Measurements from ENCODE around the gene CFAP97D2. TPM values are rescaled to one million over a fixed set of nuclear protein-coding genes. Genes with fewer than 3 reads are reported as not detected.

CFAP97D2 gene
- polyA plus RNA-seq, 1 of the 3 experiments (the other 2 are of a cell fraction), result not detected

DNA sequence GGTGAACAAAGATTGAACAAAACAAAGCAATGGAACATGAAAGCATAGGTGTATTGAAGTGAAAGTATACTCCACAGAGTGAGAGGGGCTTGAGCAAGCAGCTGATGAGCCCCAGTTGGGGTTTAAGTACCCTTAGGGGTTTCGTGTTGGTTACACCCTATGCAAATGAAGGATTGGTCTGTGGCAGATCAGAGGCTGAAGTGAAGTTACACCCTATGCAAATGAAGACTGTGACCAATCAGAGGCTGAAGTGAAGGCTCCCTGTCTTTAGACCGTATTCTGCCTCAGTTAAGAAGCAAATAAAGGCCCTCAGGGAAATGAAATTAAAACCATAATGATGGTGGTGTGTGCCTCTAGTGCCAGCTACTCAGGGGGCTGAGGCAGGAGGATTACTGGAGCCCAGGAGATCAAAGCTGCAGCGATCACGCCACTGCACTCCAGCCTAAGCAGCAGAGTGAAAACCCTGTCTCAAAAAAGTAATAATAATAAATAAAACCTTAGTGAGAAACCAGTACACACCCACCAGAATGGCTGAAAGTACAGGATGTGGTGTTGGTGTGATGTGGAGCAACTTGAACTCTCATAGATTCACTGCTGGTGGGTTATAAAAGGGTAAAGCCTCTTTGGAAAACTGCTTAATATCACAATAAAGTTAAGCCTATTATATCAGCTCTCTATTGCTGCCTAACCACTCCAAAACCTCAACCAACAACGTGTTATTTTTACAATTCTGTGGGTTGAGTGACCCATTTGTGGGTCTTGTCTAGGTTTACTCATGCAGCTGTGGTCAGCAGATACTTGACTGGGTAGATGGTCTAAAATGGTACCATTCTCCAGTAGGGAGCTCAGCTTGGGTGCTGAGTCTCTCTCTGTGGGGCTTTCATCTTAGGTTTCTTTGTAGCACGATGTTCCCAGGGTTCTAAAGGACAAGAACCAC, 89.6 kb downstream of the CFAP97D2 start:
- Histone ChIP-seq H3K36me3 (replicated peaks in 1 of 2; ENCODE audit: control insufficient read depth in 1 of 2, insufficient read depth in 2 of 2, low read length in 1 of 2) (peaks cover 57 to 87% of the 10 kb centered on the region in 2 experiments), H3K4me2 (no peak overlapping the region), H3K9me2 (no peaks in the 10 kb centered on the region), H3K9ac (no peak overlapping the region), H3K9me3 (no peaks in the 10 kb centered on the region), H3K79me2 (ENCODE audit: insufficient read depth) (peaks cover 8% of the 10 kb centered on the region; the same call in 1 of the 2 replicates), H3F3A (replicated peaks; ENCODE audit: insufficient read depth) (peaks cover 34% of the 10 kb centered on the region), H2AFZ (ENCODE audit: low read depth) (no peak overlapping the region), H3K27ac (ENCODE audit: low read depth in 2 of 2, low read length in 1 of 2) (no peak overlapping the region), H4K20me1 (ENCODE audit: insufficient read depth) (no peaks in the 10 kb centered on the region), H3K4me1 (ENCODE audit: control insufficient read depth in 1 of 2, insufficient read depth in 2 of 2, low read depth in 1 of 2, low read length in 1 of 2) (peaks cover 0 to 23% of the 10 kb centered on the region in 2 experiments; a peak in 2 of 4 replicates), H3K27me3 (ENCODE audit: insufficient read depth) (no peaks in the 10 kb centered on the region), H3K4me3 (ENCODE audit: low read depth in 2 of 2, low read length in 1 of 2) (no peak overlapping the region)
- ChIA-PET POLR2A (no interaction called here), CTCF (interaction anchor here (1.0 kb wide), 1 partner anchor 11 kb away, joined by 3 read pairs; no protein-coding TSS in a partner anchor)
- 96% methylated on average over 6 of the region's 6 CpGs for WGBS (ENCODE audit: low lambda C conversion rate)
- TF ChIP-seq, protein P1, sequence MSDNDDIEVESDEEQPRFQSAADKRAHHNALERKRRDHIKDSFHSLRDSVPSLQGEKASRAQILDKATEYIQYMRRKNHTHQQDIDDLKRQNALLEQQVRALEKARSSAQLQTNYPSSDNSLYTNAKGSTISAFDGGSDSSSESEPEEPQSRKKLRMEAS (IDR thresholded peaks at IDR 0.05; ENCODE audit: low read depth), result no peak
- TF ChIP-seq EP300 (IDR thresholded peaks at IDR 0.05; ENCODE audit: borderline replicate concordance in 1 of 2, low read depth in 1 of 2, low read length in 1 of 2), result no peak
- no peak for TF ChIP-seq MEF2A (IDR thresholded peaks at IDR 0.05; ENCODE audit: borderline replicate concordance, low read depth)
- TF ChIP-seq SMC3 (IDR thresholded peaks at IDR 0.05; ENCODE audit: low read depth, low read length), result no peak
- TF ChIP-seq RFX5 (IDR thresholded peaks at IDR 0.05; ENCODE audit: low read length), result no peak
- no peak for TF ChIP-seq ELF1 (IDR thresholded peaks at IDR 0.05)
- TF ChIP-seq, protein P2, sequence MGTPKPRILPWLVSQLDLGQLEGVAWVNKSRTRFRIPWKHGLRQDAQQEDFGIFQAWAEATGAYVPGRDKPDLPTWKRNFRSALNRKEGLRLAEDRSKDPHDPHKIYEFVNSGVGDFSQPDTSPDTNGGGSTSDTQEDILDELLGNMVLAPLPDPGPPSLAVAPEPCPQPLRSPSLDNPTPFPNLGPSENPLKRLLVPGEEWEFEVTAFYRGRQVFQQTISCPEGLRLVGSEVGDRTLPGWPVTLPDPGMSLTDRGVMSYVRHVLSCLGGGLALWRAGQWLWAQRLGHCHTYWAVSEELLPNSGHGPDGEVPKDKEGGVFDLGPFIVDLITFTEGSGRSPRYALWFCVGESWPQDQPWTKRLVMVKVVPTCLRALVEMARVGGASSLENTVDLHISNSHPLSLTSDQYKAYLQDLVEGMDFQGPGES (IDR thresholded peaks at IDR 0.05; ENCODE audit: low read depth, low read length), result no peak
- TF ChIP-seq, protein P3, sequence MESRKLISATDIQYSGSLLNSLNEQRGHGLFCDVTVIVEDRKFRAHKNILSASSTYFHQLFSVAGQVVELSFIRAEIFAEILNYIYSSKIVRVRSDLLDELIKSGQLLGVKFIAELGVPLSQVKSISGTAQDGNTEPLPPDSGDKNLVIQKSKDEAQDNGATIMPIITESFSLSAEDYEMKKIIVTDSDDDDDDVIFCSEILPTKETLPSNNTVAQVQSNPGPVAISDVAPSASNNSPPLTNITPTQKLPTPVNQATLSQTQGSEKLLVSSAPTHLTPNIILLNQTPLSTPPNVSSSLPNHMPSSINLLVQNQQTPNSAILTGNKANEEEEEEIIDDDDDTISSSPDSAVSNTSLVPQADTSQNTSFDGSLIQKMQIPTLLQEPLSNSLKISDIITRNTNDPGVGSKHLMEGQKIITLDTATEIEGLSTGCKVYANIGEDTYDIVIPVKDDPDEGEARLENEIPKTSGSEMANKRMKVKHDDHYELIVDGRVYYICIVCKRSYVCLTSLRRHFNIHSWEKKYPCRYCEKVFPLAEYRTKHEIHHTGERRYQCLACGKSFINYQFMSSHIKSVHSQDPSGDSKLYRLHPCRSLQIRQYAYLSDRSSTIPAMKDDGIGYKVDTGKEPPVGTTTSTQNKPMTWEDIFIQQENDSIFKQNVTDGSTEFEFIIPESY (IDR thresholded peaks at IDR 0.05; ENCODE audit: borderline replicate concordance, low read depth), result no peak
- TF ChIP-seq SIN3A (IDR thresholded peaks at IDR 0.05; ENCODE audit: borderline replicate concordance, low read depth, low read length), result no peak
- no peak for TF ChIP-seq FOSL2 (IDR thresholded peaks at IDR 0.05; ENCODE audit: borderline replicate concordance, low read depth)
- TF ChIP-seq, protein P4, sequence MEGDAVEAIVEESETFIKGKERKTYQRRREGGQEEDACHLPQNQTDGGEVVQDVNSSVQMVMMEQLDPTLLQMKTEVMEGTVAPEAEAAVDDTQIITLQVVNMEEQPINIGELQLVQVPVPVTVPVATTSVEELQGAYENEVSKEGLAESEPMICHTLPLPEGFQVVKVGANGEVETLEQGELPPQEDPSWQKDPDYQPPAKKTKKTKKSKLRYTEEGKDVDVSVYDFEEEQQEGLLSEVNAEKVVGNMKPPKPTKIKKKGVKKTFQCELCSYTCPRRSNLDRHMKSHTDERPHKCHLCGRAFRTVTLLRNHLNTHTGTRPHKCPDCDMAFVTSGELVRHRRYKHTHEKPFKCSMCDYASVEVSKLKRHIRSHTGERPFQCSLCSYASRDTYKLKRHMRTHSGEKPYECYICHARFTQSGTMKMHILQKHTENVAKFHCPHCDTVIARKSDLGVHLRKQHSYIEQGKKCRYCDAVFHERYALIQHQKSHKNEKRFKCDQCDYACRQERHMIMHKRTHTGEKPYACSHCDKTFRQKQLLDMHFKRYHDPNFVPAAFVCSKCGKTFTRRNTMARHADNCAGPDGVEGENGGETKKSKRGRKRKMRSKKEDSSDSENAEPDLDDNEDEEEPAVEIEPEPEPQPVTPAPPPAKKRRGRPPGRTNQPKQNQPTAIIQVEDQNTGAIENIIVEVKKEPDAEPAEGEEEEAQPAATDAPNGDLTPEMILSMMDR (IDR thresholded peaks at IDR 0.05), result no peak
- TF ChIP-seq EZH2phosphoT487 (IDR thresholded peaks at IDR 0.05; ENCODE audit: borderline replicate concordance, low read depth), result no peak
- TF ChIP-seq CHD2 (IDR thresholded peaks at IDR 0.05; ENCODE audit: low read length, partially characterized antibody), result no peak
- no peak for TF ChIP-seq FOXM1 (IDR thresholded peaks at IDR 0.05; ENCODE audit: low read depth)
- TF ChIP-seq MXI1 (IDR thresholded peaks at IDR 0.05; ENCODE audit: low read depth, low read length), result no peak
- TF ChIP-seq, protein P5, sequence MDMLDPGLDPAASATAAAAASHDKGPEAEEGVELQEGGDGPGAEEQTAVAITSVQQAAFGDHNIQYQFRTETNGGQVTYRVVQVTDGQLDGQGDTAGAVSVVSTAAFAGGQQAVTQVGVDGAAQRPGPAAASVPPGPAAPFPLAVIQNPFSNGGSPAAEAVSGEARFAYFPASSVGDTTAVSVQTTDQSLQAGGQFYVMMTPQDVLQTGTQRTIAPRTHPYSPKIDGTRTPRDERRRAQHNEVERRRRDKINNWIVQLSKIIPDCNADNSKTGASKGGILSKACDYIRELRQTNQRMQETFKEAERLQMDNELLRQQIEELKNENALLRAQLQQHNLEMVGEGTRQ (IDR thresholded peaks at IDR 0.05; ENCODE audit: borderline replicate concordance, low read depth, low read length), result no peak
- no peak for TF ChIP-seq RCOR1 (IDR thresholded peaks at IDR 0.05; ENCODE audit: low read length)
- TF ChIP-seq GABPA (IDR thresholded peaks at IDR 0.05; ENCODE audit: low read depth), result no peak
- no peak for DNase-seq
